ENCODE data around the gene SF3B4. TPM values are rescaled to one million over a fixed set of nuclear protein-coding genes. Genes with fewer than 3 reads are reported as not detected.
A peak's percentile ranks its signal among the peaks of the same experiment; 100 is the strongest.

Gene SF3B4
- 10 to 100 TPM in 3 of 4 donors, 1 to 10 TPM in 1; 7.6 to 16.9 (median 14.1) TPM for total RNA-seq

- peak; percentile 69 for DNase-seq
- Histone ChIP-seq H3K27ac (peak within 1 kb of the TSS; percentile 95 to 99 (median 97)), H3K4me3 (peak within 1 kb of the TSS; percentile 73 to 96 (median 94)), H3K27me3 (no peaks in the 10 kb centered on the region), H3K36me3 (peaks cover 24 to 76% (median 36%) of the 10 kb centered on the region in 3 donors), H3K9me3 (no peaks in the 10 kb centered on the region), H3K4me1 (peaks cover 16 to 38% (median 21%) of the 10 kb centered on the region in 3 donors)
- intact Hi-C loops (cut with DNase I) = no loop called here
- 1% methylated on average over 16 to 19 of the region's 47 CpGs for WGBS, 2 donors
- TF ChIP-seq POLR2A (IDR thresholded peaks at IDR 0.05) = peak in 3 of 4 donors; percentile 89 to 96 (median 91)
- TF ChIP-seq CTCF (IDR thresholded peaks at IDR 0.05) = peak in 3 of 6 experiments; percentile 13 to 26 (median 20)
Observed at GRCh38 chr1:149927563-149928400, at the start of gene SF3B4. Gene SF3B4, minus strand, starts transcription at chr1:149927803. Its CDS starts 44 bp downstream, at chr1:149927759.

GRCh38 chr1:149977345-149977744 lies 49.7 kb upstream of the SF3B4 start:
- intact Hi-C loops (cut with DNase I) = no loop called here
- Histone ChIP-seq H3K27ac (no peak overlapping the region), H3K36me3 (peaks cover 0 to 51% (median 0%) of the 10 kb centered on the region in 3 donors), H3K9me3 (no peaks in the 10 kb centered on the region), H3K4me1 (peaks cover 0 to 29% (median 7%) of the 10 kb centered on the region in 3 donors), H3K27me3 (no peaks in the 10 kb centered on the region), H3K4me3 (no peak overlapping the region)
- TF ChIP-seq POLR2A (IDR thresholded peaks at IDR 0.05) (no peak), CTCF (IDR thresholded peaks at IDR 0.05) (no peak)
- no peak for DNase-seq
- WGBS, 2 donors = 88 to 100% methylated on average over 3 of the region's 3 CpGs

GRCh38 chr1:149972547-149972946 lies 44.9 kb upstream of the SF3B4 start:
- Histone ChIP-seq H3K9me3 (no peaks in the 10 kb centered on the region), H3K36me3 (peaks cover under 1 to 98% (median 10%) of the 10 kb centered on the region in 3 donors), H3K27ac (no peak overlapping the region), H3K4me3 (no peak overlapping the region), H3K4me1 (no peaks in the 10 kb centered on the region), H3K27me3 (no peaks in the 10 kb centered on the region)
- no peak for DNase-seq
- 93% methylated on average over 2 of the region's 2 CpGs for WGBS, 2 donors
- intact Hi-C loops (cut with DNase I) = no loop called here
- TF ChIP-seq POLR2A (IDR thresholded peaks at IDR 0.05) (no peak), CTCF (IDR thresholded peaks at IDR 0.05) (no peak)

- Histone ChIP-seq H3K27me3 (no peaks in the 10 kb centered on the region), H3K36me3 (peaks cover 9 to 99% (median 10%) of the 10 kb centered on the region in 3 donors), H3K27ac (no peak overlapping the region), H3K4me1 (peaks cover 0 to 17% (median 0%) of the 10 kb centered on the region in 3 donors), H3K9me3 (no peaks in the 10 kb centered on the region), H3K4me3 (no peak overlapping the region)
- no peak for DNase-seq
- intact Hi-C loops (cut with DNase I) = loop anchor here (10.0 kb wide), 1 partner anchor 217 kb away; no protein-coding TSS in a partner anchor
- TF ChIP-seq CTCF (IDR thresholded peaks at IDR 0.05) (no peak), POLR2A (IDR thresholded peaks at IDR 0.05) (no peak)
Observed at GRCh38 chr1:149967646-149968045, 40.0 kb upstream of the SF3B4 start.

GRCh38 chr1:149967041-149967440 lies 39.4 kb upstream of the SF3B4 start:
- Histone ChIP-seq H3K4me3 (no peak overlapping the region), H3K27ac (no peak overlapping the region), H3K9me3 (no peaks in the 10 kb centered on the region), H3K4me1 (peaks cover 0 to 23% (median 0%) of the 10 kb centered on the region in 3 donors), H3K27me3 (no peaks in the 10 kb centered on the region), H3K36me3 (peaks cover 9 to 95% (median 10%) of the 10 kb centered on the region in 3 donors)
- no peak for TF ChIP-seq CTCF (IDR thresholded peaks at IDR 0.05)
- no peak for TF ChIP-seq POLR2A (IDR thresholded peaks at IDR 0.05)
- intact Hi-C loops (cut with DNase I) = loop anchor here (10.0 kb wide), 1 partner anchor 218 kb away; no protein-coding TSS in a partner anchor
- DNase-seq = no peak
- 83 to 97% methylated on average over 1 to 3 of the region's 3 CpGs for WGBS, 2 donors
